RWPE1 (cell line): Measurements from ENCODE around the gene OR52R1.
"Not testable (repeated sequence)": the region's sequence is repeated elsewhere in the genome, so short reads cannot be mapped to it uniquely, and the experiment has no call there.

Experiments used
- CTCF ChIA-PET: fragments of 350-600 bp; sonication (Branson Sonifier 250); formaldehyde crosslinking; extraction: SDS; loops from one replicate; lab custom pipeline; 2021; lab: Yijun Ruan, JAX
- POLR2A ChIA-PET: fragments of 400-600 bp; formaldehyde crosslinking; extraction: SDS; loops from one replicate; lab custom pipeline; 2020; ENCODE audit warnings: antibody characterized with exemption; ENCODE audit not compliant: low non-redundant PET; lab: Yijun Ruan, JAX
- DNase-seq: peaks from one replicate; pipeline ENCODE4 v3.0.0; 2012; ENCODE audit warnings: low spot score
- H3K27ac ChIP-seq: fragments of 450-650 bp; 2 replicates; pipeline ENCODE4 v1.5.1; 2017
- TF ChIP-seq, protein P1 (sequence below): fragments of 450-650 bp; conservative IDR thresholded peaks from 2 replicates; pipeline ENCODE4 v1.5.1; 2017; ENCODE audit warnings: low read depth, mild to moderate bottlenecking

The OR52R1 gene

DNA sequence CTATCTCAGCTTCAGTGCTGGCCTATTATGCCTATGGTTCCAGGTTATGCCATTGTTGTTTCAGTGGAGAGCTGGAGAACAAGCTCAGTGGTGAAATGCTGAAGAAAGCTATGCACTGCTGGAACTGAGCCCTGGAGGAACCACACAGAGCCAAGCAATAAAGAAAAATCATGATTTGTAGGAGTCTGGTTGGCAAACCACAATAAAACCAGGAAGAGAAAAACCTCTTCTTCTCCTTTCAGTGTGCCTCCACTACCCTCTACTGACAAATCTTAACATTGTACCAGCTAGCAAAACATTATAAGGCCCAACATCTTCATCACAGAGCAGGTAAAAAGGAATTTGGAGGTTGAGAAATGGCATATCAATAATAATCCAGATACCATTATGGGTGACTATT, 22.2 kb upstream of the OR52R1 start:
- TF ChIP-seq, protein P1, sequence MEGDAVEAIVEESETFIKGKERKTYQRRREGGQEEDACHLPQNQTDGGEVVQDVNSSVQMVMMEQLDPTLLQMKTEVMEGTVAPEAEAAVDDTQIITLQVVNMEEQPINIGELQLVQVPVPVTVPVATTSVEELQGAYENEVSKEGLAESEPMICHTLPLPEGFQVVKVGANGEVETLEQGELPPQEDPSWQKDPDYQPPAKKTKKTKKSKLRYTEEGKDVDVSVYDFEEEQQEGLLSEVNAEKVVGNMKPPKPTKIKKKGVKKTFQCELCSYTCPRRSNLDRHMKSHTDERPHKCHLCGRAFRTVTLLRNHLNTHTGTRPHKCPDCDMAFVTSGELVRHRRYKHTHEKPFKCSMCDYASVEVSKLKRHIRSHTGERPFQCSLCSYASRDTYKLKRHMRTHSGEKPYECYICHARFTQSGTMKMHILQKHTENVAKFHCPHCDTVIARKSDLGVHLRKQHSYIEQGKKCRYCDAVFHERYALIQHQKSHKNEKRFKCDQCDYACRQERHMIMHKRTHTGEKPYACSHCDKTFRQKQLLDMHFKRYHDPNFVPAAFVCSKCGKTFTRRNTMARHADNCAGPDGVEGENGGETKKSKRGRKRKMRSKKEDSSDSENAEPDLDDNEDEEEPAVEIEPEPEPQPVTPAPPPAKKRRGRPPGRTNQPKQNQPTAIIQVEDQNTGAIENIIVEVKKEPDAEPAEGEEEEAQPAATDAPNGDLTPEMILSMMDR = no peak
- no peak overlapping the region for H3K27ac ChIP-seq
- DNase-seq = no peak
- ChIA-PET CTCF (interaction anchor here (0.6 to 1.3 kb wide), 2 partner anchors 26 to 189 kb away, joined by 7 to 8 read pairs; partner anchors contain the start of gene OR51D1), POLR2A (no interaction called here)

DNA sequence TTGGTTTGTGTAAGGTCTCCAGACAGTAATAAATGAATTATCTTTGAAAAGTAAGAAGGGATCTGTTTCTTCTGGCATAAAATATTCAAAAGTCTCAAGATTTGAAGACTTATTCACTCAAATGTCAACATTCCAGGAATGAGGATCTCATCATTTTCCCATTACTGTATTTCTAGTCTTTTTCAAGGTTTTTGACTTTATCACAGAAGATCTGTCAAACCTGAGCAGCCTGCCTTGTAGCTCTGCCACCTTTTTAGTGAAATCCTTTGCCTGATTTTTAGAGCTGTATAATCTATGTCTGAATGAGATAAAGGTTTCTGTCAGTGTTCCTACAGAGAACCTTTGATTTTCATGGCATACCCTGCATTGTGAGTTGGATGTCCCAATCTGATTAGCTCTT, 21.0 kb upstream of the OR52R1 start:
- no peak overlapping the region for H3K27ac ChIP-seq
- POLR2A ChIA-PET = no interaction called here
- CTCF ChIA-PET = interaction anchor here (0.7 kb wide), 2 partner anchors 94 to 188 kb away, joined by 3 read pairs; partner anchors contain the start of gene OR51D1
- TF ChIP-seq, protein P1 = no peak
- DNase-seq = no peak

DNA sequence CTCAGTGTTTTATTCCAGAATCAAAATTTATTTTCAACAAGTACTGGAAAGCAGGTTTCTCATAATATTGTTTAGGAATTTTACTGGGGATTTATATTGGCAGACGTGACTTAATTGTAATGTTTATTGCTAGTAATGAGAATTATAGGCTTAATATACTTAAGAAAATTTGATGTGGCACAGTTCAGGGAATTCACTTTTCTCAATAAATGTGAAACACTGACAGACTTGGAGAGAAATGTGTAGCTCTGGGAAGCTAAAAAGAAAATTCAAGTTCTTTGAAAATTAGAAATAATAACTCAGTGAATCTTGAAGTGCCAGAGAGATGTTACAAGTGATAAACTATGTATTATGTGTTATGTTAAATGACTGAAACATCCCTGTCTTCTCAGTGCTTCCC, 16.8 kb upstream of the OR52R1 start, which contains the start of gene OR51F2:
Gene OR51F2 (plus strand): TSS at position 301 of the 400 bp plus-strand sequence. CDS start 101 bp downstream, outside the sequence.
- ChIA-PET CTCF (no interaction called here), POLR2A (no interaction called here)
- H3K27ac ChIP-seq = no peak within 1 kb of the TSS
- no peak for DNase-seq
- TF ChIP-seq, protein P1 = no peak

DNA sequence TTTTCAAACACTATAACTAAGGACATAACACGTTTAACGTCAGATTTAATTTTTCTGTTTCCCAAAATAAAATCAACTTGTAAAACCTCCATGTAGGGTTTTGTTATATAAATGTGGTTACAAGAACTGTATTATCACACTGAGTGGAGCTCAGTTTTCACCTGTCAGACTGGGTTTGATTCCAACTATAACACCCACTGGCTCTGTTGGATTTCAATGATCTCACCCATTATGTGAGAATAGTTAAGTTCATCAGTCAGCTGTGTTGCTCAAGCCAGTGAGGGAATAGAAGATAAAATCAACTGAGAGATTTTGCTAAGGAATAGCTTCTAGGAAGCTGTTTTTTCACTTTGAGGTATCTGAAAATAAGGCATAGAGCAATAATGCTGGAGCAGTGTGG, 5.1 kb upstream of the OR52R1 start:
- TF ChIP-seq, protein P1 = no peak
- CTCF ChIA-PET = no interaction called here

DNA sequence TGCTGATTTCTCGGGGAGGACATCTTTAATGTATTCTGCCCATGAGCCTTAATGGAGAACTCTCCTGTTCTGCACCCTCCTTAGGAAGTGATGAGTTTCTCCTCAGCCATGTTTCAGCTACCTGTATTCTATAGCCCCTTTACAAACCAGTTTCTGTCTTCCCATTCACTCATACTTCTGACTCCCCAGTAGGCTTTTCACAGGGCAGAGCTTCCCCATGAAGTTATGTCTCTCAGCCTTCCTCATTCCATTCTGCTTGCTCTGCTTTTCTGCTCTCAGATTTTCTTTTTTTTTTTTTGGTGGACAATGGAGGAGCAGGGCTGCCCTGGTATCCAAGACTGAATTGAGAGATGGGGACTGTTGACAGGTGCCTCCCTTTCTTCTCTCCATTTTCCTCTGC, 4.3 kb upstream of the OR52R1 start:
- POLR2A ChIA-PET = no interaction called here
- CTCF ChIA-PET = no interaction called here
- DNase-seq = no peak
- TF ChIP-seq, protein P1 = no peak
- H3K27ac ChIP-seq = no peak overlapping the region

More for the DNA sequence above, 5.1 kb upstream of the OR52R1 start:
- POLR2A ChIA-PET = no interaction called here
- DNase-seq = no peak
- H3K27ac ChIP-seq = no peak overlapping the region

DNA sequence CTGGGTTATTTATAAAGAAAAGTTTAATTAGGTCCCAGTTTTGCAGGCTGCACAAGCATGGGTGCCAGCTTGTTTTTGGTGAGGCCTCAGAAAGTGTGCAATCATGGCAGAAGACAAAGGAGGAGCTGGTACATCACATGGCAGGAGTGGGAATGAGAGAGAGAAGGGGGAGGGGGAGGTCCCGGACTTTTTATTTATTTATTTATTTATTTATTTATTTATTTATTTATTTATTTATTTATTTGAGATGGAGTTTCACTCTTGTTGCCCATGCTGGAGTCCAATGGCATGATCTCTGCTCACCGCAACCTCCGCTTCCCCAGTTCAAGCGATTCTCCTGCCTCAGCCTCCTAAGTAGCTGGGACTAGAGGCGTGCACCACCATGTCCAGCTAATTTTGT, 2.9 kb downstream of the OR52R1 start:
- POLR2A ChIA-PET, CTCF ChIA-PET: not testable (repeated sequence)

DNA sequence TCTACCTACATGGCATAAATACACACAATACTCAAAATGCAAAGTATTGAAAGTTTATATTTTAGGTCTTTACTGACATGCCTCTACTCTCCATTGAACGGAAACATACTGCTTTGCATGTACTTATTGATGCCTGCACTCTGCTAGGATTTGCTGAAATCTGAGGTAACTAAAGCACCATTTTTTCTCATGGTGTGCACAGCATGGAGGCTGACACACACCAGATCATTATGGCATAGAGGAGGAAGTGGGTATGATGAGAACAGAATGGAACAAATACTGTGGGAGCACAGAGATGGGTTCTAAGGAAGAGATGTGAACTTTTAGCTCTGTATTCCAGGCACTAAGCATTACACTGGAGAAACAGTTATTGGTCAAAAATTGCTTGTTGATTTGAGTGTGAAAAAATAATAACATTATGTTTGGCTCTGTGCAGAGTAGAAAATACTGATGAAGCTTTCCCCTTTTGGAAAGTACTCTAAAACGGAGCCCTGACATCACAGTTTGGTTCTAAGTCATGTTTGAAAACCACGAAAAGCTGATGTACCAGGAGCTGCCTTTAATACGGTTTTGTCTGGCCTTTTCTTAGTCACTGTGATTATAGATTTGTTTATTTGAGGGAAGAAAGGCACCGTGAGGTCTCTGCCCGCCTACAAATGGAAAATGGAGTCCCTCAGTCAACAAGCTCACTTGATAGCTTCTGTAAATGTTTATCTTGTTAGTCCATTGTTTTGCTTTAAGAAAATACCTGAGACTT, 5.6 kb downstream of the OR52R1 start:
- no peak overlapping the region for H3K27ac ChIP-seq
- TF ChIP-seq, protein P1 = no peak
- DNase-seq = no peak
- ChIA-PET POLR2A (no interaction called here), CTCF (interaction anchor here (0.6 kb wide), 1 partner anchor 300 kb away, joined by 3 read pairs; no protein-coding TSS in a partner anchor)

More for the DNA sequence above, 2.9 kb downstream of the OR52R1 start:
- not testable (repeated sequence) for H3K27ac ChIP-seq, DNase-seq
